ENCODE measurements around the gene NAT16. TPM values are rescaled to one million over a fixed set of nuclear protein-coding genes. Genes with fewer than 3 reads are reported as not detected.

NAT16 gene
- polyA plus RNA-seq, 1 experiment: 0.02 TPM

GRCh38 chr7:101165958-101166647 is 14.0 kb downstream of the NAT16 start:
- peaks cover 16% of the 10 kb centered on the region for H3K27me3 ChIP-seq (ENCODE audit: control insufficient read depth, insufficient read depth, low read length)
- ChIA-PET POLR2A (interaction anchor here (1.0 to 1.4 kb wide), 2 partner anchors 39 to 65 kb away, joined by 3 to 5 read pairs; partner anchors contain the start of gene SERPINE1), CTCF (interaction anchor here (0.8 to 2.5 kb wide), 7 partner anchors 9 to 117 kb away, joined by 3 to 11 read pairs (median 3); no protein-coding TSS in a partner anchor)
- TF ChIP-seq, protein P1, sequence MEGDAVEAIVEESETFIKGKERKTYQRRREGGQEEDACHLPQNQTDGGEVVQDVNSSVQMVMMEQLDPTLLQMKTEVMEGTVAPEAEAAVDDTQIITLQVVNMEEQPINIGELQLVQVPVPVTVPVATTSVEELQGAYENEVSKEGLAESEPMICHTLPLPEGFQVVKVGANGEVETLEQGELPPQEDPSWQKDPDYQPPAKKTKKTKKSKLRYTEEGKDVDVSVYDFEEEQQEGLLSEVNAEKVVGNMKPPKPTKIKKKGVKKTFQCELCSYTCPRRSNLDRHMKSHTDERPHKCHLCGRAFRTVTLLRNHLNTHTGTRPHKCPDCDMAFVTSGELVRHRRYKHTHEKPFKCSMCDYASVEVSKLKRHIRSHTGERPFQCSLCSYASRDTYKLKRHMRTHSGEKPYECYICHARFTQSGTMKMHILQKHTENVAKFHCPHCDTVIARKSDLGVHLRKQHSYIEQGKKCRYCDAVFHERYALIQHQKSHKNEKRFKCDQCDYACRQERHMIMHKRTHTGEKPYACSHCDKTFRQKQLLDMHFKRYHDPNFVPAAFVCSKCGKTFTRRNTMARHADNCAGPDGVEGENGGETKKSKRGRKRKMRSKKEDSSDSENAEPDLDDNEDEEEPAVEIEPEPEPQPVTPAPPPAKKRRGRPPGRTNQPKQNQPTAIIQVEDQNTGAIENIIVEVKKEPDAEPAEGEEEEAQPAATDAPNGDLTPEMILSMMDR (IDR thresholded peaks at IDR 0.05; ENCODE audit: low read depth, low read length): no peak
- no peaks in the 10 kb centered on the region; the same call in 1 of the 2 replicates for H3K9me3 ChIP-seq (ENCODE audit: control insufficient read depth, insufficient read depth, low read length)
- H3K27ac ChIP-seq (ENCODE audit: low read depth, low read length): peak overlapping the region; percentile 2
- peak overlapping the region; percentile 48 for H3K4me3 ChIP-seq (ENCODE audit: low read depth, low read length)
- DNase-seq (ENCODE audit: low read depth, low spot score): no peak

GRCh38 chr7:101165075-101165957 is 14.8 kb downstream of the NAT16 start, which contains the start of gene VGF:
TSS of gene VGF (minus strand) at chr7:101165569. CDS start at chr7:101164843, 726 bp downstream.
- peak within 1 kb of the TSS; percentile 48 for H3K4me3 ChIP-seq (ENCODE audit: low read depth, low read length)
- DNase-seq (ENCODE audit: low read depth, low spot score): peak; percentile 84
- no peaks in the 10 kb centered on the region; the same call in 1 of the 2 replicates for H3K9me3 ChIP-seq (ENCODE audit: control insufficient read depth, insufficient read depth, low read length)
- ChIA-PET CTCF (interaction anchor here (0.8 to 2.5 kb wide), 6 partner anchors 9 to 117 kb away, joined by 3 to 11 read pairs (median 3); no protein-coding TSS in a partner anchor), POLR2A (interaction anchor here (0.6 to 1.4 kb wide), 6 partner anchors 12 to 737 kb away, joined by 3 to 5 read pairs (median 4); partner anchors contain the start of genes SERPINE1, UFSP1 and ZCWPW1)
- H3K27me3 ChIP-seq (ENCODE audit: control insufficient read depth, insufficient read depth, low read length): peaks cover 8% of the 10 kb centered on the region
- H3K27ac ChIP-seq (ENCODE audit: low read depth, low read length): peak within 1 kb of the TSS; percentile 2
- TF ChIP-seq, protein P1 (IDR thresholded peaks at IDR 0.05; ENCODE audit: low read depth, low read length): no peak

DNA sequence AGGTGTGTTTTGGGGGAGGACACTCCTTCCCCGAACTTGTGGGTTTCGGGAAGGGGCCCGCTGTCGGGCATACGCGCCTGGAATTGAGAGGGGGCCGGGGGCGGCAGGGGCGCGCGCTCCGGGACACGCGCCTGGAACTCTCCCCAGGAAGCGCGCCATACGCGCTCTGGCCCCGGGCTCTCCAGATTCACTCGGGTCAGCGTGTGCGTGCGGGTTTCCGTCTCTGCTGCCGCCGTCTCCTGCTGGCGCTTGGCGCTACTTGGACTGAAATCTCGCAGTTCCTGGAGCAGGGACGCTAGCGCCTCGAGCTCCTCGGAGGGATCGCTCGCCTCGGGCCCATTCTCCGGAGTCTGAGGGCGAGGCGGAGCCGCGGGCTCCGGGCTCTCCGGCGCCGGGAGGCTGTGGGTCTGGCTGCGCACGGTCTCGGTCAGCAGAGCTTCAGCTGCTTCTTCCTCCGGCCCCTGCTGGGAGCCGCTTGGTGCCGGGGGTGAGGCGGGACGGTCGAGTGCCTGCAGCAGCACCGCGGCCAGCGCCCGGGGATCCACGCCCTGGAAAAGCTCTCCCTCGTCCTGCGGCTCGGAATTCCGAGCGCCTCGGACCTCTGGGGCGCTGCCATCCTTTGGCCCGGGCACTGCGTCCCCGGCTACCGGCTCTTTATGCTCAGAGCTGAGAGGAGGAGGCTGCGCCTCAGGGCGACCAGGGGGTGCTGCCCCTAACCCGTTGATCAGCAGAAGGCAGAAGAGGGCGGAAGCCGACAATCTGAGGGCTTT is 15.8 kb downstream of the NAT16 start:
- Histone ChIP-seq H3K4me3 (ENCODE audit: low read depth, low read length) (peak overlapping the region; percentile 40), H3K27ac (ENCODE audit: low read depth, low read length) (no peak overlapping the region), H3K9me3 (ENCODE audit: control insufficient read depth, insufficient read depth, low read length) (no peaks in the 10 kb centered on the region; the same call in 1 of the 2 replicates), H3K27me3 (ENCODE audit: control insufficient read depth, insufficient read depth, low read length) (peaks cover 3% of the 10 kb centered on the region)
- ChIA-PET CTCF (interaction anchor here (2.2 to 2.5 kb wide), 2 partner anchors 20 to 28 kb away, joined by 8 to 11 read pairs; no protein-coding TSS in a partner anchor), POLR2A (interaction anchor here (0.6 to 1.1 kb wide), 2 partner anchors 275 to 491 kb away, joined by 3 read pairs; partner anchors contain the start of gene UFSP1)
- DNase-seq (ENCODE audit: low read depth, low spot score): no peak
- TF ChIP-seq, protein P1 (IDR thresholded peaks at IDR 0.05; ENCODE audit: low read depth, low read length): no peak

GRCh38 chr7:101163279-101164070 is 16.6 kb downstream of the NAT16 start:
- DNase-seq (ENCODE audit: low read depth, low spot score): no peak
- TF ChIP-seq, protein P1 (IDR thresholded peaks at IDR 0.05; ENCODE audit: low read depth, low read length): no peak
- ChIA-PET CTCF (interaction anchor here (1.2 to 2.5 kb wide), 2 partner anchors 19 to 29 kb away, joined by 6 to 11 read pairs; no protein-coding TSS in a partner anchor), POLR2A (interaction anchor here (0.6 to 1.2 kb wide), 3 partner anchors 10 to 490 kb away, joined by 3 to 4 read pairs (median 3); partner anchors contain the start of genes AP1S1 and UFSP1)
- Histone ChIP-seq H3K27ac (ENCODE audit: low read depth, low read length) (no peak overlapping the region), H3K27me3 (ENCODE audit: control insufficient read depth, insufficient read depth, low read length) (peaks cover 3% of the 10 kb centered on the region), H3K4me3 (ENCODE audit: low read depth, low read length) (peak overlapping the region; percentile 58), H3K9me3 (ENCODE audit: control insufficient read depth, insufficient read depth, low read length) (no peaks in the 10 kb centered on the region; the same call in 1 of the 2 replicates)

All from AG04450 (cell line).